Measurements from ENCODE around the gene VWF. TPM values are rescaled to one million over a fixed set of nuclear protein-coding genes. Genes with fewer than 3 reads are reported as not detected.
"Not testable (repeated sequence)": the region's sequence is repeated elsewhere in the genome, so short reads cannot be mapped to it uniquely, and the experiment has no call there.

VWF gene
- total and polyA plus RNA-seq, 10 of the 15 experiments (the other 5 are each of a cell fraction or from before 2014, with no cell fraction given) = 0.08 to 0.23 TPM; not detected in 8

DNA sequence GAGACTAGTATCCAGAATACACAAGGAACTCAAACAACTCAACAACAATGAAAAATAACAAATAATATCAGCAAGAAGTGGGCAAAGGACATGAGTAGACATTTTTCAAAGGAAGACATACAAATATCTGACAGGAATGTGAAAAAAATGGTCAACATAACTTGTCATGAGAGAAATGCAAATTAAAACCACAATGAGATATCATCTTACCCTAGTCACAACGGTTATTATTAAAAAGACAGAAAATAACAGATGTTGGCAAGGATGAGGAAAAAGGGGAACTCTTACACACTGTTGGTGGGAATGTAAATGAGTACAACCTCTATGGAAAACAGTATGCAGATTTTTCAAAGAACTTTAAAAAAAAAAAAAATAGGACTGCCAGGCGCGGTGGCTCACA lies 20.4 kb downstream of the VWF start (continued):
- TF ChIP-seq USF2 (IDR thresholded peaks at IDR 0.05; ENCODE audit: borderline replicate concordance, low read depth, low read length) = no peak

GRCh38 chr12:6102021-6102420 lies 22.4 kb downstream of the VWF start:
- ATAC-seq; H4K20me1 ChIP-seq (ENCODE audit: control insufficient read depth, insufficient read depth); H3K9me3 ChIP-seq (replicated peaks; ENCODE audit: control insufficient read depth, insufficient read depth, low read length); H3K4me1 ChIP-seq (ENCODE audit: control insufficient read depth, insufficient read depth, low read length); H3K79me2 ChIP-seq (ENCODE audit: control insufficient read depth, insufficient read depth, low read length); in situ Hi-C loops (cut with MboI); SMC1A ChIA-PET (ENCODE audit: uncharacterized antibody, unreplicated experiment); H2AFZ ChIP-seq (ENCODE audit: control insufficient read depth, low read depth, low read length); RAD21 ChIA-PET (ENCODE audit: unreplicated experiment); H3K36me3 ChIP-seq (ENCODE audit: control insufficient read depth in 2 of 2, insufficient read depth in 2 of 2, low read length in 1 of 2); POLR2A ChIA-PET; H3K27me3 ChIP-seq (replicated peaks in 1 of 2; ENCODE audit: control insufficient read depth in 2 of 2, insufficient read depth in 2 of 2, low read length in 1 of 2); intact Hi-C loops (cut with micrococcal nuclease; ENCODE audit: unreplicated experiment); H3K9ac ChIP-seq (ENCODE audit: control insufficient read depth, insufficient read depth, low read length); DNase-seq (ENCODE audit: low read depth, low spot score); CTCF ChIA-PET; FAIRE-seq; H3K4me3 ChIP-seq; H3K27ac ChIP-seq (ENCODE audit: control insufficient read depth, insufficient read depth); BruUV-seq (replicated peaks); H3K4me2 ChIP-seq (ENCODE audit: control insufficient read depth, insufficient read depth): not testable (repeated sequence)
- 74% methylated on average over 5 of the region's 5 CpGs for WGBS (ENCODE audit: insufficient coverage, insufficient replicate concordance, low lambda C conversion rate, missing lambda C conversion rate)

DNA sequence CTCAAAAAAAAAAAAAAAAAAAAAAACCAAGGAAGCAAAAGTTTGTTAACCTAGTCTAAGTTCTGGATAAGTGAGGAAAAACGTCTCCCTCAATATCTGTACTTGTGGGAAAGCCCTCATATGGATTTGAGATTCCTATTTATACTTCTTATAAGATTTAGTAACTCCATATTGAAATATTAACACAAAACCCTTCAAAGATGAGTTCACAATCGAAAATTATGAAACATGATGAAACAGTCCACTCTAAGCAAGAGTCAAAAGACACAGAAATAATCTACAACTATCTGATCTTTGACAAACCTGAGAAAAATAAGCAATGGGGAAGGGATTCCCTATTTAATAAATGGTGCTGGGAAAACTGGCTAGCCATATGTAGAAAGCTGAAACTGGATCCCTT lies 25.2 kb downstream of the VWF start:
- no peak for ATAC-seq
- DNase-seq (ENCODE audit: low read depth, low spot score) = no peak
- ChIA-PET RAD21 (ENCODE audit: unreplicated experiment) (no interaction called here), POLR2A (no interaction called here), CTCF (no interaction called here), SMC1A (ENCODE audit: uncharacterized antibody, unreplicated experiment) (no interaction called here)
- Histone ChIP-seq H3K27ac (ENCODE audit: control insufficient read depth, insufficient read depth) (no peak overlapping the region), H3K4me3 (no peak overlapping the region), H3K4me2 (ENCODE audit: control insufficient read depth, insufficient read depth) (no peak overlapping the region), H3K9me3 (replicated peaks; ENCODE audit: control insufficient read depth, insufficient read depth, low read length) (no peaks in the 10 kb centered on the region), H3K9ac (ENCODE audit: control insufficient read depth, insufficient read depth, low read length) (no peak overlapping the region), H3K4me1 (ENCODE audit: control insufficient read depth, insufficient read depth, low read length) (no peaks in the 10 kb centered on the region), H2AFZ (ENCODE audit: control insufficient read depth, low read depth, low read length) (no peak overlapping the region), H3K27me3 (replicated peaks in 1 of 2; ENCODE audit: control insufficient read depth in 2 of 2, insufficient read depth in 2 of 2, low read length in 1 of 2) (no peaks in the 10 kb centered on the region; a peak in 1 of 4 replicates), H3K36me3 (ENCODE audit: control insufficient read depth in 2 of 2, insufficient read depth in 2 of 2, low read length in 1 of 2) (no peaks in the 10 kb centered on the region), H4K20me1 (ENCODE audit: control insufficient read depth, insufficient read depth) (no peaks in the 10 kb centered on the region), H3K79me2 (ENCODE audit: control insufficient read depth, insufficient read depth, low read length) (no peaks in the 10 kb centered on the region)
- intact Hi-C loops (cut with micrococcal nuclease; ENCODE audit: unreplicated experiment) (no loop called here), in situ Hi-C loops (cut with MboI) (no loop called here)
- 0% methylated on average over 2 of the region's 2 CpGs for WGBS (ENCODE audit: insufficient coverage, insufficient replicate concordance, low lambda C conversion rate, missing lambda C conversion rate)
- no TSS peak for BruUV-seq (replicated peaks)
- no peak for FAIRE-seq
- TF ChIP-seq HCFC1 (IDR thresholded peaks at IDR 0.05; ENCODE audit: low read length) (no peak), ATF3 (IDR thresholded peaks at IDR 0.05; ENCODE audit: borderline replicate concordance, extremely low read depth, low read depth, low read length) (no peak), CEBPB (IDR thresholded peaks at IDR 0.05; ENCODE audit: borderline replicate concordance in 1 of 2, low read depth in 2 of 2, low read length in 2 of 2) (no peak)
- TF ChIP-seq, protein P1, sequence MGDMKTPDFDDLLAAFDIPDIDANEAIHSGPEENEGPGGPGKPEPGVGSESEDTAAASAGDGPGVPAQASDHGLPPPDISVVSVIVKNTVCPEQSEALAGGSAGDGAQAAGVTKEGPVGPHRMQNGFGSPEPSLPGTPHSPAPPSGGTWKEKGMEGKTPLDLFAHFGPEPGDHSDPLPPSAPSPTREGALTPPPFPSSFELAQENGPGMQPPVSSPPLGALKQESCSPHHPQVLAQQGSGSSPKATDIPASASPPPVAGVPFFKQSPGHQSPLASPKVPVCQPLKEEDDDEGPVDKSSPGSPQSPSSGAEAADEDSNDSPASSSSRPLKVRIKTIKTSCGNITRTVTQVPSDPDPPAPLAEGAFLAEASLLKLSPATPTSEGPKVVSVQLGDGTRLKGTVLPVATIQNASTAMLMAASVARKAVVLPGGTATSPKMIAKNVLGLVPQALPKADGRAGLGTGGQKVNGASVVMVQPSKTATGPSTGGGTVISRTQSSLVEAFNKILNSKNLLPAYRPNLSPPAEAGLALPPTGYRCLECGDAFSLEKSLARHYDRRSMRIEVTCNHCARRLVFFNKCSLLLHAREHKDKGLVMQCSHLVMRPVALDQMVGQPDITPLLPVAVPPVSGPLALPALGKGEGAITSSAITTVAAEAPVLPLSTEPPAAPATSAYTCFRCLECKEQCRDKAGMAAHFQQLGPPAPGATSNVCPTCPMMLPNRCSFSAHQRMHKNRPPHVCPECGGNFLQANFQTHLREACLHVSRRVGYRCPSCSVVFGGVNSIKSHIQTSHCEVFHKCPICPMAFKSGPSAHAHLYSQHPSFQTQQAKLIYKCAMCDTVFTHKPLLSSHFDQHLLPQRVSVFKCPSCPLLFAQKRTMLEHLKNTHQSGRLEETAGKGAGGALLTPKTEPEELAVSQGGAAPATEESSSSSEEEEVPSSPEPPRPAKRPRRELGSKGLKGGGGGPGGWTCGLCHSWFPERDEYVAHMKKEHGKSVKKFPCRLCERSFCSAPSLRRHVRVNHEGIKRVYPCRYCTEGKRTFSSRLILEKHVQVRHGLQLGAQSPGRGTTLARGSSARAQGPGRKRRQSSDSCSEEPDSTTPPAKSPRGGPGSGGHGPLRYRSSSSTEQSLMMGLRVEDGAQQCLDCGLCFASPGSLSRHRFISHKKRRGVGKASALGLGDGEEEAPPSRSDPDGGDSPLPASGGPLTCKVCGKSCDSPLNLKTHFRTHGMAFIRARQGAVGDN (IDR thresholded peaks at IDR 0.05) = no peak
